GM10248 (cell line): Measurements from ENCODE around the gene ACTL6B.
"Not testable (repeated sequence)": the region's sequence is repeated elsewhere in the genome, so short reads cannot be mapped to it uniquely, and the experiment has no call there.

Experiments used
- CTCF ChIA-PET: fragments of 300-600 bp; sonication (Branson Sonifier 250); formaldehyde crosslinking; extraction: SDS; loops from one replicate; lab custom pipeline; 2021; ENCODE audit warnings: antibody characterized with exemption; lab: Yijun Ruan, JAX
- POLR2A ChIA-PET: fragments of 350-650 bp; sonication (Branson Sonifier 250); formaldehyde crosslinking; extraction: SDS; loops from one replicate; lab custom pipeline; 2020; ENCODE audit warnings: antibody characterized with exemption; lab: Yijun Ruan, JAX
- DNase-seq: peaks from one replicate; pipeline ENCODE4 v3.0.0; 2012; ENCODE audit errors: extremely low spot score
- TF ChIP-seq, protein P1 (sequence below): IDR thresholded peaks from 2 replicates; pipeline ENCODE4 v1.5.1; 2012; ENCODE audit warnings: mild to moderate bottlenecking, low read depth; ENCODE audit errors: extremely low read depth, missing control alignments, control extremely low read depth

Gene ACTL6B

DNA sequence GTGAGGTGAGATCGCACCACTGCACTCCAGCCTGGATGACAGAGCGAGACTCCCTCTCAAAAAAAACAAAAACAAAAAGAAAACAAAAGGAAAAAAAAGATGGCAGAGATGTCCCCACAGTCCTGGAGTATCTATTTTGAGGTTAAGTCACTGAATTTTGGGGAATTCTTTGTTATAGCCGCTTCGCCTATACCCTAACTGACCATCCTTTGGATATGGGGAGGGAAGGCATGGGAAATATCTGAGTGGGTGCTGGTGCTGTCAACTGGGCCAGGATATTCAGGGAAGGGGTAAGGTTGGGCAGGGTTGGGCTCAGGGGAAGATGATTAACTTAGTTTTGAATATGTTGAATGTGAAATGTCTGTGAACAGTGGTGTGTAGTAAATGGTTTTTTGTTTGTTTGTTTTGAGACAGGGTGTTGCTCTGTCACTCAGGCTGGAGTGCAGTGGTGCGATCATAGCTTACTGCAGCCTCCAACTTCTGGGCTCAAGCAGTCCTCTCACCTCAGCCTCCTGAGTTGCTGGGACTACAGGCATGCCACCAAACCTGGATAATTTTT lies 9.0 kb upstream of the ACTL6B start:
- TF ChIP-seq, protein P1, sequence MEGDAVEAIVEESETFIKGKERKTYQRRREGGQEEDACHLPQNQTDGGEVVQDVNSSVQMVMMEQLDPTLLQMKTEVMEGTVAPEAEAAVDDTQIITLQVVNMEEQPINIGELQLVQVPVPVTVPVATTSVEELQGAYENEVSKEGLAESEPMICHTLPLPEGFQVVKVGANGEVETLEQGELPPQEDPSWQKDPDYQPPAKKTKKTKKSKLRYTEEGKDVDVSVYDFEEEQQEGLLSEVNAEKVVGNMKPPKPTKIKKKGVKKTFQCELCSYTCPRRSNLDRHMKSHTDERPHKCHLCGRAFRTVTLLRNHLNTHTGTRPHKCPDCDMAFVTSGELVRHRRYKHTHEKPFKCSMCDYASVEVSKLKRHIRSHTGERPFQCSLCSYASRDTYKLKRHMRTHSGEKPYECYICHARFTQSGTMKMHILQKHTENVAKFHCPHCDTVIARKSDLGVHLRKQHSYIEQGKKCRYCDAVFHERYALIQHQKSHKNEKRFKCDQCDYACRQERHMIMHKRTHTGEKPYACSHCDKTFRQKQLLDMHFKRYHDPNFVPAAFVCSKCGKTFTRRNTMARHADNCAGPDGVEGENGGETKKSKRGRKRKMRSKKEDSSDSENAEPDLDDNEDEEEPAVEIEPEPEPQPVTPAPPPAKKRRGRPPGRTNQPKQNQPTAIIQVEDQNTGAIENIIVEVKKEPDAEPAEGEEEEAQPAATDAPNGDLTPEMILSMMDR, result no peak
- POLR2A ChIA-PET, result no interaction called here
- CTCF ChIA-PET, result interaction anchor here (1.0 to 1.7 kb wide), 4 partner anchors 27 to 40 kb away, joined by 3 to 7 read pairs (median 3); partner anchors contain the start of gene POP7

DNA sequence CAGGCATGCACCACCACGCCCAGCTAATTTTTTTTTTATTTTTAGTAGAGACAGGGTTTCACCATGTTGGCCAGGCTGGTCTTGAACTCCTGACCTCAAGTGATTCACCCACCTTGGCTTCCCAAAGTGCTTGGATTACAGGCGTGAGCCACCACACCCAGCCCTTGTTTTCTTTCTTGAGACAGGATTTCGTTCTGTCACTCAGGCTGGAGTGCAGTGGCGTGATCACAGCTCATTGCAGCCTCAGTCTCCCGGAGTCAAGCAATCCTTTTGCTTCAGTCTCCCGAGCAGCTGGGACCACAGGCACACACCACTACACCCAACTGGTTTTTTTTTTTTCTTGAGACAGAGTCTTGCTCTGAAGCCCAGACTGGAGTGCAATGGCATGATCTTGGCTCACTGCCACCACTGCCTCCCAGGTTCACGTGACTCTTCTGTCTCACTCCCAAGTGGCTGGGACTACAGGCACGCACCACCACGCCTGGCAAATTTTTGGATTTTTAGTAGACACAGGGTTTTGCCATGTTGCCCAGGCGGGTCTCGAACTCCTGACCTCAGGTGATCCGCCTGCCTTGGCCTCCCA lies 6.0 kb upstream of the ACTL6B start:
- POLR2A ChIA-PET, DNase-seq: not testable (repeated sequence)
- CTCF ChIA-PET, result interaction anchor here (1.6 to 1.7 kb wide), 2 partner anchors 24 to 43 kb away, joined by 5 to 6 read pairs; partner anchors contain the start of gene POP7

More for the DNA sequence above, 9.0 kb upstream of the ACTL6B start:
- no peak for DNase-seq

DNA sequence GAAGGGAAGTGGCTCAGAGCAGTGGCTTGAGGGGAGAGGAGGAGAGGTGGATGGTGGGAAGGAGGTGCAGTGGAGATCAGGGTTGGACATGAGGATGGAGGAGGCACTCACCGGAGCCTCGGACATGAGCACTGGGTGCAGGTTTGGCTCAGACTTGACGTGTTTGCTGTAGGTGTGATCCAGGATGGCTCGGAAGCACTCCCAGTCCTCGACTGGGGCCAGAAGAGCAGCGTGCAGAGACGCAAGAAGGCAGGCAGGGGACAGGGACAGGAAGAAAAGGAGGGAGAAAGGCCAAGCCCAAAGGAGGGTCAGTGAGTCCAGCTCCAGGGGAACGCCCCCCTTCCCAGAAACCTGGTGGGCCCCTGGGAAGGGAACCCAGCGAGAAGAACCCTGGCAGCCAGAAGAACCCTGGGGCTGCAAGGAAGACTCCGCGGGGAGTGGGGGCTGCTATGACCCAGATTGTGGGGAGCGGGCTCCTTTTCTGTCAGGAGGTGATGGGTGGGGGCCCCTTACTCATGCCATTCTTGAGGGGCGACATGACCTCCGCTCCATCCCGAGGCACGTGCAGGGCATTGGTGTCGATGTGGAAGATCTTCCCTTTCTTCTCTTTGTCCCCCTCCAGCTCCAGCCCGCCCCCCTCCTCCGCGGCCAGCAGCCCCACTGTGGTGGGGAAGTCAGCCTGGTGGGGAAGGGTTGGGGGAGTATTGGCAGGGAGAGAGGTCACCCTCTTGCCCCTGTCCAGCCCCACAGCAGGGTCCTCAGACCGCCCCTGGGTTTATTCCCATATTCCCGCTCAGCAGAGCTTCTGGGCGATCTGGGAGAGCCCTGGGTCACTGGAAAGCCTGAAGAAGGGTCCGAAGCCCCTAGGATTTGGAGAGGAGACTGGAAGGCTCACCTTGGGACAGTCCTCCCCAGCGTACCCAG lies 1.1 kb downstream of the ACTL6B start:
- ChIA-PET POLR2A (no interaction called here), CTCF (interaction anchor here (0.9 kb wide), 1 partner anchor 11 kb away, joined by 3 read pairs; no protein-coding TSS in a partner anchor)
- TF ChIP-seq, protein P1, result no peak
- peak; percentile 20 for DNase-seq

DNA sequence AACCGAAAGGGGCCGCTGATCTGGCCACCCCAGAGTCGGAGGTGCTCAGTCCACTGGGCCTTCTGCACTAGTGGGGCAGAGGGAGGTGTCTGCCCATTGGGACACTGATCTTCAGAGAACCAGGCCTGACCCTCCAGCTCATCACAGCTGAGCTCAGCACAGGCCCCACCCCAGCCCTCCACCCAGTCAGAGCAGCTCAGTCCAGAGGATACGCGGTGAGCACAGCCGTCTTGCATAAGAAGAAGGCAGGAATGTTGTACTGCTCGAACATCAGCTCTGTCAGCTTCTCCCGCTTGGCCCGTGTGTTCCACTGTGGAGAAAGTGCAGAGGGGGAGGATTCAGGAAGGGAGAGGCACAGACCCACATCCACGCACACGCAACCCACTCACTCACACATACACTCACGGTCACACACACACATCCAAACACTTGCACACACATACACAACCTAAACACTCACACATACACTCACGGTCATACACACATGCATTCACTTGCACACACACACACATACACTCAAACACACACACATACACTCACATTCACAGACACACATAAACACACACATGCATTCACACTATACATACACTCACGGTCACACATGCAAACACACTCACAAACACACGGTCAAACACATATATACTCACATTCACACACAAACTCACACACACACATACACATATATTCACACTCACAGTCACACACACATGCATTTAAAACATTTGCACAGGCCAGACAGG lies 6.3 kb downstream of the ACTL6B start:
- ChIA-PET POLR2A (interaction anchor here (0.7 kb wide), 1 partner anchor 142 kb away, joined by 3 read pairs; no protein-coding TSS in a partner anchor), CTCF (interaction anchor here (1.4 to 1.5 kb wide), 2 partner anchors 17 to 21 kb away, joined by 3 to 4 read pairs; no protein-coding TSS in a partner anchor)
- no peak for DNase-seq
- TF ChIP-seq, protein P1, result no peak

DNA sequence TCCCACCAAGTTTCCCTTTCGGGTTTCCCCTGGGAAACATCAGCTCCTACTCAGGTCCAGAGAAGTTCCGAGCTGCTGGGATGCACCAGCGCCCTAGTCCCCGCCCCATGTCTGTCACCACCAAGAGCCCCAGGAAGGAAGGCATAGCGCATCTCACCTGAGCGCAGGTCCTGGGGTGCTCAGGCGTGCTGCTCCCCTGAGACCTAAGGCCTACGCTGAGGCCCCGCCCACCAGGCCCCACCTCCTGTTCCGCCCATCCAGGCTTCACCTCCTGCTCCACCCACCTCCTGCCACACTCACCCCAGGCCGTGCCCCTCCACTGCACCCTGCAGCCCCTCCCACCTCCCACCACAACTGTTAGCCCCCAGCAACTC lies 13.7 kb downstream of the ACTL6B start:
- ChIA-PET CTCF (interaction anchor here (0.8 to 1.3 kb wide), 5 partner anchors 10 to 54 kb away, joined by 3 to 5 read pairs (median 3); partner anchors contain the start of gene MOSPD3), POLR2A (no interaction called here)
- TF ChIP-seq, protein P1, result no peak
- peak; percentile 83 for DNase-seq

DNA sequence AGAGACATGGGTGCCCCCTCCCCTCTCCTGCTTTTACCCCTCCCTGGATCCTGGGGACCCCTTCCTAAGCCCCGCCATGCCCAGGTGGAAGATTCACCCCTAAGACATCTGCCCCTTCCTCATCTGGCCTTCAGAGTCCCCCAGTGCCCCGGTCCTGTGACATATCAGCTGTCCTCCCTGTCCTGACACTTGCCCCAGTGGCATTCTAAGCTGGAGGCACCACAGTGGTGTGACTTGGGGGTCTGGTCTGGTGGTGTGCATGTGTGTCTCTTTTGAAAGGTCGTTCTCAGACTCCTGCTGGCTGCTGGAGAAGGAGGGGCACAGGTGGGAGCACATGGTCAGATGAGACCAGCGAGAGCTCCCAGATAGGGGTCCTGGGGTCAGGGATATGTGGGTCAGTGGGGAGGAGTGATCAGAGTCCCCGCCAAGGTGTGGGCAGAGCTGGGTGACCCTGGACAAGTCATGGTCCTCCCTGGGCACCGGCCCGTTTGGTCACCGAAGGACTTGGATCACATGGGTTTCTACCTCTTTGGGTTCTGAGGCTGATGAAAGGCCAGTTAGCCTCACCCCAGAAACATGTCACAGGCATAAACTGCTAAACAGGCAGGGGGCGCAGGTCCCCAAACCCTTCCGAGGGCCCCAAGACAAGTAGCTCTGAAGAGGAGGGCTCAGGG lies 14.3 kb downstream of the ACTL6B start:
- TF ChIP-seq, protein P1, result no peak
- ChIA-PET POLR2A (no interaction called here), CTCF (interaction anchor here (0.8 to 1.3 kb wide), 5 partner anchors 9 to 53 kb away, joined by 3 to 5 read pairs (median 3); partner anchors contain the start of gene MOSPD3)
- no peak for DNase-seq
